ENCODE measurements around the gene JMJD7.

Gene JMJD7

DNA sequence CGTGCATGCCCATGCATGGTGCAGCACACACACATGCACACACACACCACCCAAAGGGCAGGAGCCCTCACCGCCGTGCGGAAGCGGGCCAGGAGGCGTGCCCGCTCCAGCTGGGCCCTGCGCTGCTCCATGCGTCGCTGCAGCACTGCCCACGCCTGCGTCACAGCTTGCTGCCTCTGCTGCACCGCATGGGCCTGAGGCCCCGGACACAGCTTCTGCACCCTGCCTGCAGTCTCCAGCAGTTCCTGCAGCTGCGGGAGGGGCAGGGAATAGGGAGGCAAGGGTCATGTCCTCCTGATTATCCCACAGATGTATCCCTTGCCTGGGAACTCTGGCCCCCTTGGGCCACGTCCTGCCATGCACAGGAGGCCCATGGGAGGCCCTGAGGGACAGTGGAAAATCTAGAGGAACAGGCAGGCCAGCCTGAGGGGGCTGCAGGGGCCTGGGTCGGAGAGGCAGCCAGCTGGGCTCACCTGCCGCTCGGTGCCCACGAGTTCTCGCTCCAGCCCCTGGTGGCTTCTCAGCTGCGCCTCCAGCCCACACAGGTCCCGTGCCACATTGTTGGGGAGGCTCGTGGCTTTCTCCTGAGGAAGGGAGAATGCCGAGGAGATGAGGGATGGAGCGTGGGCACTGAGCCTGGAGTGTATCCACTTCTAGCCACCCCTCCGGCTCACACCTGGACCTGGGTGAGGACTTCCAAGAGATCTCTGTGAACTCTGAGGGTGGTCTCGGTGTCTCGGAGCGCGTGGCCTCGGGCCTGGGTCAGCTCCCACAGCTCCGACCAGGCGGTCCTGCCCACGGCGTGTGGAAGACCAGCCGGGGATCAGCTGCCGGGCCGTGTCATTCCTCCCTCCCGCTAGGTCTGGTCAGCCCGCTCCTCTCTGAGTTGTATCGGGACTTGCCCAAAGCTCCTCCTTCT, 42.1 kb downstream of the JMJD7 start:
- DNase-seq = no peak

DNA sequence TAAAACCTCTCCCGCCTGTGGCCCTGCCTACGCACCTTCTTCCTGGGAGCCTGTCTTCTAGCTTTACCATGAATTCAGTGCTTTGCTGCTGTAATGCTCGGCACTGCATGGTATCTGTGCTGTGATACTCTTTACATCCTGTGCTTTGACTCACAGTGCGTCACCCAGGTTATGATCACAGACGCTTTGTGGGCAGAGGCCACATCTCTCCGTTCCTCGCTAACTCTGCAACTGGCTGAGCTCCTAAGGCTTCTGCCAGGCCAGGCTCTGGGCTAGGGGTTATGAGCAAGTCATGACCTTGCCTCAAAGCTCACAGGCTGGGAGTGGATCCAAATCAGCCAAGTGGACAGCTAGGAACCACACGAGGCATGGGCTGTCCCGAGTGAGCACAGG, 42.8 kb downstream of the JMJD7 start:
- DNase-seq = no peak

DNA sequence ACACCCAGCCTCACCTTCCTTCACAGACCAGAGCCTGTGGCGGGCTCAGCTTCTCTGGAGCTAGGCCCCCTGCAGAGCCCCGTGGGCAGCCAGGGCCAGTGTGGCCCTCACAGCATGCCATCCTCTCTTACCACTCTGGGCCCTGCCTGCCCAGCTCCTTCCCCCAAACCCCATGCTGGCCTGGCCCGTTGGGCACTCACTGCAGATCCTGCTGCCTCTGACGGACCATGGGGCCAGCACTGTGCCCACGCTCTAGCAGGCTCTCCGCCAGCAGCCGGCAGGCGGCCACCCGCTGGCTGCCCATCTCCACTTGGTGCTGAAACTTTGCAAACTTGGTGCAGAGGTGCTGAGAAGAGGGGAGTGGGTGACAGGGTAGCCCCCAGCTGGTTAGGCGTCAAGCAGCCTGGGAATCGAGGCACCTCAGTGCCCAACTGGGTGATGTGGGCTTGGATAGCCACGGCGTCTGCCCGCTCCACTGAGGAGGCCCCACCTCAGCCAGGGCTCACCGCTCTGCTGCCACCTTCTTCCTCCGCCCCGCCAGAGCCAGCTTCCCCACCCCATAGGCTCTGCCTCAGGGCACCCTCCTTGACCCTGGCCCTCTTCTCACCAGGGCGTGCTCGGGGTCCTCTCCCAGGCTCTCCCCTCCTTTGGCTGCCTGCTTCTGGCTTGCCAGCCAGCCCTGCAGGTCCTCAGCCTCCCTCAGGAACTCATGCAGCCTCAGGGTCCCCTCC, 43.4 kb downstream of the JMJD7 start:
- DNase-seq = no peak

DNA sequence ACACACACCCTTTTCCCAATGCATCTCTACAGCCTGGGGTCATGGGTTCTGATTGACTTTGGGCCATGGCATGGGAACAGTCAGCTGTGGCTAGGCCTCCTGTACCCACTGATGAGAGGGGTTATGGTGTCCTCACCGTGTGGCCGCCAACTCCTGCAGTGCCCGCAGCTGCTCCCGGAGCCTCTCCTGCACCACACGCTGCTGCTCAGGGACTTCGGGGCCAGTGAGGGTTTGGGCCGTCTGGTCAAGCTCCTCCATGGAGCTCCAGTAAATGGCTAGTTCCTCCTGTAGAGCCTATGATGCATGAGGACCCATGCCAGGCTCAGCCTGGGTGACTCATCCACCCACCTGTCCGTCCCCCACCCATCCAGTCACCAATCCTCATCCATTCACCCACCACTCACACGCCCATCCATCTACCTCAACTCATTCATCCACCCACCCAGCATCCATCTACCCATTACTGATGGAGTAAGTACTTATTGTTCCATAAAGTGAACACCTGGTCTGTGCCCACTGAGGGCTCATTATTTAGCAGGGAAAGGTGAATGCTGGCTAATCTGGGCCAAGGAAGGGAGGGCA, 44.4 kb downstream of the JMJD7 start:
- no peak for DNase-seq

DNA sequence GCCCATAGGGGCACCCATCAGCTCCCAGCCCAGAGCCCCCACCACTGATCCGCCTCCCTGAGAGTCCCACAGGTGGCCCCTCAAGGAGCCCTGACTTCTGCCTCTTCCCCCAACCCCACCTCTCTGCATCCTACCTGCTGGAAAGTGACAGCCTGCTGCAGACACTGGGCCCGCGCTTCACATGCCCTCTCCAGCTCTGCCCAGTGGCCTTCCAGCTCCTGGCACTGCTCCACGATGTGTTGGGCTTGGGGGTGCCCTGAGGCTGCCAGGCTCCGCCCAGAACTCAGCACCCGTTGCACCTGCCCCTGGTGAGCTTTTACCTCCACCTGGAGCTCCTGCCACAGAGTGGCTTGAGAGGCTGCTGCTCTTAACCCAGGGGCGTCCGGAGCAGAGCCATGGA, 45.8 kb downstream of the JMJD7 start:
- no peak for DNase-seq

DNA sequence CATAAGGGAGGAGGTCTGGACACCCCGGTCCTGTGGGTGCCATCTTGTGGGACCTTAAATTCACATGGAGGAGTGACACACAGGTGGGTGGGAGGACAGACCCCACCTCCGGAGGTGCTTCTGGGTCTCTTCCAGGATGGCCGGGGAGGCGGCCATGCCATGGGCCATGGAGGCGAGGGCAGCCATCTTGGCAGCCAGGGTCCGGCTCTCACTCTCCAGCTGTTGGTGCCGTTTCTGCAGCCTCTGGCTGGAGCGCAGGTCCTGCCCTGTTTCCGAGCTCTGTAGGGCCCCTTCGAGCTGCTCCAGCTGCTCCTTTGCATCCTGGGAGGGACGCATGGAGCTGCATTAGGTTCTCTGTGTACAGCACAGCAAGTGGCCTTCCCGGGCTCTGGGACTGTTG, 46.8 kb downstream of the JMJD7 start:
- no peak for DNase-seq

DNA sequence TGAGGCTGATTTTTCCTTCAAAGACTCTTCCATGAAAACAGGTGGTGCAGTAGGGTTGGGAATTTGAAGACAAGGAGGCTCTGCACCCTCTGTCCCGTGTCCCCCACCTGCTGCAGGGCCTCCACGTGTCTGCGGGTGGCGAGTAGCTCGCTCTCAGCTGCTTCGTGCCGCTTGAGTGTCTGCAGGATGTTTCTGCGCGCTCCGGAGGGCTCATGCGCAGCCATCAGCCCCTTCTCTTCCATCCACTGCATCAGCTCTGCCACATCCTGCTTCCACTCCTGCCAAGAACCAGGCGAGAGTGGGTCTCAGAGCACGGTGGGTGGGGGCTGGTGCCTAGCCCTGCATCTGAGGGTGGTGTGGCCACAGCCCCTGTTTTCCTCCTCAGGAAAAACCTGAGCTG, 48.1 kb downstream of the JMJD7 start:
- DNase-seq = no peak

DNA sequence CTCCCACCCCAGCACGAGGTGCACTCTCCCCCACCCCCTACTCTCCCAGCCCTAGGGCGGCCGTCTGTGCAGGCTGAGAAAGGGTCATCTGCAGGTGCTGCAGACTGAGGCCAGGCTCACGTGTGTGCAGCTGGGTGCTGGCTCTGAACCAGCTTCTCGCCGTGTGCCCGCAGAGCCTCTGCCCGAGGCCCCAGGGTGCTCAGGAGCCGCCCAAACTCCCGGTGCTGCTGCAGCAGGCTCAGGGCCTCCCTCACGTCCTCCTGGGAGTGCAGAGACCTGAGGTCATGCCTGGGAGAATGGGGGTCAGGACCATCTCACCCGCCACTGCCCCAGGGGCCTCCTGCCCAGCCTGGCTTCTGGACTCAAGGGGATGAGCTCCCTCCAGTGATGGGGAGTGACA, 48.8 kb downstream of the JMJD7 start:
- no peak for DNase-seq

DNA sequence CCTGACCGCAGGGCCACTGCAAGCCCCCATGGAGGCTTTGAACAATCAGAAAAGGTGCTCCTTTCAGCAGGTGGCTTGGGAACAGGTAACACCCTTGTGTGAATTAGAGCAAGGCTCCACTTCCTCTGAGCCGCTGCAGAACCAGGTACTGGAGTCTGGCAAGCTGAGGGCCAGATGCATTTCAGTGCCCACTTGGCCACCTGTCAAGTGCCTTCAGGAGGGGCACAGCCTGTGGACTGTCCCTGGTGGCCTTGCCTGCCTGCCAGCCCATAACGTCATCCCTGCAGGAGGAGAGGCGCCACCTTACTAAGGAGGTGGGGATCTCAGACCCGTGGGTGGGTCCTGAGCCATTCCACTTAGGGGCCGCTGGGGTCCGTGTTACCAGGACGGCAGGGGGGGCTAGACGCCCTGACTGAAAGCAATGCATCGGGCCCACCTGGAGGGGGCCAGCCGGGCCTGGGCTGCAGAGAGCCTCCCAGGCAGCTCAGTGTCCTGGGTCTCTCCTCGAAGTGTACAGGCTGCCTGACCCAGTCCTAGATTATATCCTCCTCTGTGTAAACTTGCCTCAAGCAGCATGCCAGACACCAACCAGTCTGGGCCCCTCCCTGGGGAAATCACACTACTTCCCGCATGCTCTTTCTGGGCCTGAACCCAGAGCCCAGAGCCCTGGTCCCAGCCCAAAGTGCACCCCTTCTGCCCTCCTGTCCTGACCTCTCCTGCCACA, 49.9 kb downstream of the JMJD7 start:
- no peak for DNase-seq

DNA sequence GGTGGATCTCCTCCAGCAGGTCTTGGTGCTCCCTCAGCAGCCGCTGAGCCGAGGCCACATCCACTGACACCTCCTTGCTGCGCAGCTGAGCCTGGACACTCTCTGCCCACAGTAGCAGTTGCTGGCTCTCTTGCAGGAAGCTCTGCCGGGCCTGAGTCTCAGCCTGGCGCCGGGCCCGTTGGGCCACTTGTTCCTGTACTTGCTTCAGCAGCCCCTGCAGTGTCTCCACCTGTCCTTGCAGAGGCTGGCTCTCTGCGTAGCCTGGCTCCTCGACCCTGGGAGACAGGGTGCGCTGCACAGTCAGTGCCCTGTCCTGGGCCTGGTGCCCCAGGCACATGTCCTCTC, 50.4 kb downstream of the JMJD7 start:
- DNase-seq = no peak

DNA sequence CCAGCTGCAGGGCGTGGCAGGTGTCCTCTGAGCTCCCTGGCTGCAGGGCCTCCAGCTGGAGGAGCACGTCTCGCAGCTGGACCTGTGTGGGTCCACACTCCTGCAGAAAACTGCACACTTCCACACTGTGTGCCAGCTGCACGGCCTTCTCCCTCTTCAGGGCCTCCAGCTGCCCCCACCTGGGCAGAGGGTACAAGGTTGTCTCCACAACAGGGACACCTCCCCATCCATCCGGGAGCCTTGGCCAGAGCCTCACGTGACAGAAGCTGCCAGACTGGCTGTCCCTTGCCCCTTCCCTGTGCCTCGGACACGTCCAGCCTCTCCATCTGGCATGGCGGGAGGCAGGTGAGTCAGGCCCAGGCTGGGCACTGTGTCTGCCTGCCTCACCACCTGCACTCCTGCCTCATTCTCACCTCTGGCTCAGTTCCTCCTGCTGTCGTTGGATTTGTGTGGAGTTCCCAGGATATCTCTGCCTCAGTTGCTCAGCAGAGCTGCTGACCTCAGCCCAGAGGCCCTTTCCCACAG, 51.5 kb downstream of the JMJD7 start:
- no peak for DNase-seq

DNA sequence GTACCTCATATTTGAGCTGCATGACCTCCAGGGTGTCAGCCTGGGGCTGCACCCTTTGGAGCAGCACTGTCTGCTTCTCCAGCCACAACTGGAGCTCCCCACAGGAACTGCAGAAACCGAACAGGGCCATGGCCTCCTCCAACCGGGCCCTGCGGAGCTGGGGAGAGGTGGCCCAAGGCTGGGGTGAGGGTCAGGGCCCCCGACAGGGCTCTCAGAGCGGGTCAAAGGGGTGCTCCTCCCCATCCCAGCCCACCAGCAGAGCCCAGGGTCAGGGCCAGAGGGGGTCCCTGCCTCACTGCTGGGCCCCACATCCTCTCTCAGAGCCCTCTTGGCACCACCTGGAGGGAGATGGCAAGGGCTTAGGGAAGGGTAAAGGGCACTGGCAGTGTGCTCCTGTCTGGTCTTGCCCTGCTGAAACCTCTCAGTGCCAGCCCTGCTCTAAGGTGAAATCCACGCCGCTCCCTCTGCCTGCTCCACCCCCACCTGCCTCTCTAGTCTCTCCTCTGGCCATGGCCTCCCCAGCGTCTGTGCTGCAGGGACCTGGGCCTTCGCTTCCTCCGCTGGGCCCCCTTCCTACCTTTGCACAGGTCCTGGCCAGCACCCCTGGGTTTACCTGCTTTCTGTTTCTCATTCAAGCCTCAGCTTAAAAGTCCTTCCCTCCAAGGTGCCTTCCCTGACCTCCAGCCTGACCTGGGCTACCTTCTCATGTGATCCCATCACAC, 52.4 kb downstream of the JMJD7 start:
- DNase-seq = no peak

DNA sequence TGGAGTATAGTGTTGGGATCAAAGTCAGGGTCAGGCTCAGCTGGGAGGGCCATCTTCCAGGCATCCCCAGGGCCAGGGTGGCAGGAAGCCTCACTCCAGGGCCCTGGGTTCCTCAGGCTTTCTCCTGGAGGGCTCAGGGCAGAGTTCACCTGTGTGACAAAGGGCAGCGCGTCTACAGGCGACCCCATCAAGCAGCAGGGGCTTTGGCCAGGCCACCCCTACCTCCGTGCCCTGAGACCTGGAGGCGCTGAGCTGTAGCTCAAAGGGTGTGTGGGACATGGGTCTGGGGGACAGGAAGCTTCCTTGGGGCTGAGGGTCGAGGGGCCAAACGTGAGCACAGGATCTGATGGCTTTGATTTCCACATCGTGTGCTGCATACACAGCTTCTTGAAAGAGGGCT, 53.2 kb downstream of the JMJD7 start:
- no peak for DNase-seq

DNA sequence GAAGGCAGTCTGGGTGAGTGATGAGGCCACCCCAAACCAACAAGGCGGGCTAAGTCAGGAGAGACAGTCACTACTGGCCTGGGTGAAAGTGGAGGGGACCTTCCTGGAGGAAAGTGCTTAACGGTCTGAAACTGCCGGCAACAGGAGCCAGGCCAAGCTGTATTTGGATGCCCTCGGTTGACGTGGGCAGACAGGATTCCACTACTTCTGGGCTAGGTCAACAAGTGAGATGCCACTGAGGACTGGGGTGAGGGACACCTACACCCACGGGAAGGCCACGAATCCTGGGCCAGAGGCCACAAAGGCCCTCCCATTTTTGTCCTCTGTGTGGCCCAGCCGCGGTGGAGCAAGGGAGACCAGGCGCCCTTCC, 53.6 kb downstream of the JMJD7 start:
- no peak for DNase-seq

DNA sequence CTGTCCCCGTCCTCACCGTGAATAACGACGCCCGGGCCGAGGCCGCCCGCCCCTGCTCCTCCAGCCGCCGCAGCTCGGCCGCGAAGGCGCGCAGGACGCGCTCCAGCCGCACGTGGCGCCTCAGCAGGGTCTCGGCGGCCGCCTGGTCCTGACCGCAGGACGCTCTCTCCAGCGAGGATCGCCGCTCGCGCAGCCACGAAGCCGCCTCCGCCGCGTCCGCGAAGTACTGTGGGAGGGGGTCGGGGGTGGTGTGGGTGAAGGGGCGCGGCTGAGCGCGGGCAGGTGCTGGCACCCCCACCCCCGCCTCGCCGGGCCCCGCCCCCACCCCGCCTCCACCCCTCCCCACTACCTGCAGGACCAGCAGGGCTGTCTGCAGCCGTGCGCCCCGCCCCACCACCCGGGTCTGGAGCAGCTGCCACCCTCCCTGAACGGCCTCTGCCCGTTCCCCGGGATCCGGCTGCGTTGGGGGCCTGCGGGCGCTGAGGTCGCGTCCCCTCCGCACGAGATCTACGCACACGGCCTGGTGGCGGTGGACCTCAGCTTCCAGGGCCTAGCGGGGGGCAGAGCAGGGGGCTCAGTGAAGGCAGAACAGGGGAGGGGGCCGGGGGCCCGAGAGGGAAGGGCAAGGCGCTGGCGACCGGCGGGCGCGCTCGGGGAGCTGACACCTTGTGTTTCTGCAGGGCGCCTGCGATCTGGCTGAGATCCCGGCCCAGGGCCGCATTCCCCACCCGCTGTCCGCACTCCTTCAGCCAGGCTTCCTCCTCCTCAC, 54.2 kb downstream of the JMJD7 start:
- no peak for DNase-seq

DNA sequence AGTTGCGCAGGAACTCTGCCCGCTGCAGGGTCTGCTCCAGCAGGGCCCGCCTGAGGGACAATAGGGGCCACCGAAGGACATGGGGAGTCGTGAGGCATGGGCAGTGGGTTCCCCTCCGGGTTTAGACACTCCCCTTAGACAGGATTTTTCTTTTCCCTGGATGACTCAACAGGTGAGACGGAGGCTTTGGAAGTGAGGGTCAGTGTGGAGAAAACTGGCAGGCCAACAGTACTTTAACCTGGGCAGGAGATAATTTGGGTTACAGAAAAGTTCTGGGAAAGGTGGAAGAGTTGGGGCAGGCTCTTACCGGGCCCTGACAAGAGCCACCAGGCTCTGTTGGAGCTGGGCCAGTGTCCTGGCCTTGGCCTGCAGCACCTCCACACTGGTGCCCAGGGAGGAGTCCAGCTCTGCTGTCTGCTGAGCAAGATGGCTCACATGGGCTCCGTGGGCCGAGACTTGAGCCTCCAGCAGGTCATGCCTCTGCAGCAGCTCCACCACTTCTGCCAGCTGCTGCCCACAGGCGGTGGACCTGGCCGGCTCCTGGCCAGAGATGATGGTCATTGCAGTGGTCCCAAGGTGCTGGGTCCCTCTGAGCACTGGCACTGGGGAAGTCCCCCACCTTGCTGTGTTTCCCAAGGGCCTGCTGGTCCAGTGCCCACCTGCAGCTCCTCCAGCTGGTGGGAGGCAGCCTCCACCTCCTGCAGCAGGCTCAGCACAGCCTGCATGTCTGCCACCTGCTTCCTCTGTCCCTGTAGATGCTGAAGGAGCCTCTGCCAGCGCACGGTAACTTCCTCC, 55.0 kb downstream of the JMJD7 start:
- DNase-seq = no peak

DNA sequence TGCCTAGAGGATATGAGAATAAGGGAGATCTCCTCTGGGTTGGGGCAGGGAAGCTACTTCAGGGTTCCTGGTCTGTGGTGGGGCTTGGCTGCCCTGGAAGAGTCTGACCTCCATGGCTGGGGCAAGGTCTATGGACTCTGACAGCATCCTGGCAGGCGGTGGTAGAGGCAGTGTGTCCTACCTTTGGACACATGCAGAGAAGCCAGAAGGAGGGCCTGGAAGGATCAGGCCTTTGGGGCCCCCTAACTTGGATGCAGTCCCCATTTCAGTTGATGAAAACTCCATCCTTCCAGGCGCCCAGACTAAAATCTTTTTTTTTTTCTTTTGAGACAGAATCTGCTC, 55.6 kb downstream of the JMJD7 start:
- DNase-seq = no peak

DNA sequence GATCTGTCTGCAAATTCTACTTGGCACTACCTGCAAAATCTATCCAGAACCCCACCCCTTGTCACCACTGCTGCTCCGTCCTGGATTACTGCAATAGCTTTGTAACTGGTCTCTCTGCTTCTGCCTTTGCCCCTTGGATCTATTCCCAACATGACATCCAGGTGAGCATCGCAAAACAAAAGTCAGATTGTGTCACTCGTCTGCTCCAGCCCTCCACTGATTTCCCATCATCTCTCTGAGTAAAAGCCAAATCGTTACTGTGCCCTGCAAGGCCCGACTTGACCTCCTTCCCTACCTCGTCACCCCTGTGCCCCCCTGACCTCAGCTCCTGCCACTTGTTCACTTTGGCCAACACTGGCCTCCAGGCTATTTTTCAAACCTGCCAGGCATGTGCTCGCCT, 56.6 kb downstream of the JMJD7 start:
- no peak for DNase-seq

DNA sequence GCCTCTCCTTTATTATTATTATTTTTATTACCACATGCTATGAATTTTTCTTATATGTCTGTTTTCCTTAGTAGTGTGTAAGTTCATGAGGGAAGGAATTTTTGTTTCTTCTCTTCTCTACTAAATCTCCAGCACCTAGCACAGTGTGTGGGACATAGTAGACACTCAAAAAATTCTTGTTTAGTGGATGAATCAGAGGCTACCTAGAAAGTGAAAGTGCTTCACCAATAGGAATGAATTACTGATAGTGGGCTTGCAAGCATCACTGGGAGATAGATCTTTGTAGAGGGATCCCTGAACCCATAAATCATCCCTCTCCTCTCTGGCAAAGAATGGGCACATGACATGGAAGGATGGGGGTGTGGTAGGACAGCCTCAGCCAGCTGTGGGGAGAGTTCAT, 57.4 kb downstream of the JMJD7 start:
- DNase-seq = no peak

DNA sequence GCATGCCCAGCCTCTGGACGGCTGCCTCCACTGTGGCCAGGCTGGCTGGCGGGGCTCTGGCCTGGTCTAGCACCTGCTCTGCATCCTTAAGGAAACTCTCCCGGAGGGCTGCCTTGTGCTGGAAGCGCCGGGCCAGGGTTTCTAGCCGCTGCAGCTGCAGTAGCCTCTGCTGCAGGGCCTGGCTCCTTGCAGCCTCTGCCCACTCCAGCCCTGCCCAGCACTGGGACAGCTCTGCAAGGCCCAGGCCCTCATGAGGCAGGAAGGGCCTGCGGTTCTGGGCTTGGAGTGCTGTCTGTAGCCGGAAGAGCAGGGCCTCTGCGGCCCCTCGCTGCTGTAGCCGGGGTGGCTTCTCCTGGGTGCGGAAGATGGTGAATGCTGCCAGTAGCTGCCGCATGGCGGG, 57.9 kb downstream of the JMJD7 start:
- DNase-seq = no peak

DNA sequence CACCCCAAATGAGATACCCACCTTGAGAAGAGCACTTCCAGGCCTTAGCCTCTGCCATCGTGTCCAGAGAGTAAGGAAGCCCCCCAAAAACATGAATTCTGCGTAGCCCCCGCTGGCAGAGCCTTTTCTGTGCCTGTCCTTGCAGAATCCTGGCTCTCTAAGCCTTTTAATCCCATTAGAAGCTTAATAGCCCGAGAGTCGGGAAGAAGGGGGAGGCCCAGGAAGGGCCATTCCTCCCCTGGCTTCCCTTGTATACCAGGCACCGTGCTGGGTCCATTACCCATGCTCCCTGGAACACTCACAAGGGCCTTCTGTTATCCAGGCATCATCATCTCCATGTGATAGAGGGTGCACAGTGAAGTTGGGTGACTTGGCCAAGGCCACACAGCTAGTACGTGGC, 58.8 kb downstream of the JMJD7 start:
- DNase-seq = no peak

Data from NCI-H187 (cell line).